GM12892 (cell line): ENCODE measurements around the gene ZNF528.

Experiments
- DNase-seq: peaks from one replicate; pipeline ENCODE4 v3.0.0; 2011; ENCODE audit not compliant: insufficient read length
- FAIRE-seq: peaks from 2 replicates; lab custom pipeline; 2011; peaks lifted over from hg19 to GRCh38; lab: Jason Lieb, UNC
- POLR2A ChIP-seq: IDR thresholded peaks from 2 replicates; pipeline ENCODE4 v1.6.1; 2011; ENCODE audit warnings: low read depth, low read length, control low read depth
- POLR2AphosphoS5 ChIP-seq: IDR thresholded peaks from 2 replicates; pipeline ENCODE4 v1.6.1; 2011; ENCODE audit warnings: low read depth, low read length, control low read depth
- TAF1 ChIP-seq: IDR thresholded peaks from 2 replicates; pipeline ENCODE4 v1.6.1; 2011; ENCODE audit warnings: low read depth, mild to moderate bottlenecking, control low read depth, low read length, borderline replicate concordance

The ZNF528 gene

GRCh38 chr19:52444506-52444905, 46.9 kb downstream of the ZNF528 start:
- DNase-seq (no peak), FAIRE-seq (no peak)

GRCh38 chr19:52451241-52451640, 53.6 kb downstream of the ZNF528 start:
- peak; percentile 5 for DNase-seq
- no peak for FAIRE-seq
- TF ChIP-seq POLR2A (no peak), POLR2AphosphoS5 (no peak), TAF1 (no peak)

More at GRCh38 chr19:52444506-52444905, 46.9 kb downstream of the ZNF528 start:
- TF ChIP-seq TAF1 (no peak), POLR2AphosphoS5 (no peak), POLR2A (no peak)

GRCh38 chr19:52453324-52454094, 55.9 kb downstream of the ZNF528 start, which contains the start of gene ZNF578:
Gene ZNF578 (plus strand): TSS chr19:52453553. CDS start chr19:52501846, 48,293 bp downstream.
- DNase-seq (peak; percentile 11), FAIRE-seq (no peak)

GRCh38 chr19:52464798-52465470, 67.3 kb downstream of the ZNF528 start:
- FAIRE-seq (no peak), DNase-seq (no peak)
- TF ChIP-seq POLR2A, result no peak
- no peak for TF ChIP-seq TAF1
- TF ChIP-seq POLR2AphosphoS5, result no peak

More at GRCh38 chr19:52453324-52454094, 55.9 kb downstream of the ZNF528 start, which contains the start of gene ZNF578:
- TF ChIP-seq POLR2A, result no peak
- TF ChIP-seq TAF1, result no peak
- TF ChIP-seq POLR2AphosphoS5, result no peak
